Activated effector memory CD4-positive, alpha-beta T cell treated with Interleukin-2 at 50 U/mL for 16 hours (primary cell): ENCODE measurements around the gene AGPAT4.
"Not testable (repeated sequence)": the region's sequence is repeated elsewhere in the genome, so short reads cannot be mapped to it uniquely, and the experiment has no call there.

ENCODE experiments used
- DNase-seq: peaks from one replicate; pipeline ENCODE4 v3.0.0-alpha.2; 2020

The AGPAT4 gene

GRCh38 chr6:161198783-161199460, 74.9 kb downstream of the AGPAT4 start:
- DNase-seq = no peak

DNA sequence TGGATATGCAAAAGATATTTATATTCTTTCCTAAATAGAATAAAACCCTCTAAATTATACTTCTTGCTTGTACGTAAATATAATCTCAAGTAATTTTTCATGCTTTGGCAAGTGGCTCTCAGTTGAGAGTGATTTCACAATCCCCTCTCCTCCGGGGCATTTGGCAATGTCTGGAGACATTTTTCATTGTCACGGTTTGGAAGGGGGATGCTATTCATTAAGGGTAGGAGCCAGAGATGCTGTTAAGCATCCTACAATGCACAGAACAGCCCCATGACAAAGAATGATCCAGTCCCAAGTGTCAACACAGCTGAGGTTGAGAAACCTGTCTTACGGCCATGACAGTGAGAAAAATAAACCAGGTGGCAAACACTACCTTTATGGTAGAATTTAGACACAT, 75.7 kb downstream of the AGPAT4 start:
- no peak for DNase-seq

- DNase-seq = no peak
Measured at GRCh38 chr6:161195386-161195785, 78.5 kb downstream of the AGPAT4 start.

DNA sequence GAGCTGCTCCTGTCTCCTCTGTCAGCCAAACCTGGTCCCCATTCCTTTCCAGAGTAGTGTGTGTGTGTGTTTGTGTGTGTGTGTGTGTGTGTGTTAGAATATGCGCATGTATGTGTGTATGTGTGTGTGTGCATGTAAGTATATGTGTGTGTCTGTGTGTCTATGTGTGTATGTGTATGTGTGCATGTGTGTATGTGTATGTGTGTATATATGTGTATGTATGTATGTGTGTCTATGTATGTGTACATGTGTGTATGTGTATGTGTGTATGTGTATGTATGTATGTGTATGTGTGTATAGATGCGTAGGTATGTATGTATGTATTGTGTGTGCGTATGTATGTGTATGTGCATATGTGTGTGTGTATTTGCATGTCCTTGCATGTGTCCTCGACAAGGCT, 79.5 kb downstream of the AGPAT4 start:
- DNase-seq = no peak

DNA sequence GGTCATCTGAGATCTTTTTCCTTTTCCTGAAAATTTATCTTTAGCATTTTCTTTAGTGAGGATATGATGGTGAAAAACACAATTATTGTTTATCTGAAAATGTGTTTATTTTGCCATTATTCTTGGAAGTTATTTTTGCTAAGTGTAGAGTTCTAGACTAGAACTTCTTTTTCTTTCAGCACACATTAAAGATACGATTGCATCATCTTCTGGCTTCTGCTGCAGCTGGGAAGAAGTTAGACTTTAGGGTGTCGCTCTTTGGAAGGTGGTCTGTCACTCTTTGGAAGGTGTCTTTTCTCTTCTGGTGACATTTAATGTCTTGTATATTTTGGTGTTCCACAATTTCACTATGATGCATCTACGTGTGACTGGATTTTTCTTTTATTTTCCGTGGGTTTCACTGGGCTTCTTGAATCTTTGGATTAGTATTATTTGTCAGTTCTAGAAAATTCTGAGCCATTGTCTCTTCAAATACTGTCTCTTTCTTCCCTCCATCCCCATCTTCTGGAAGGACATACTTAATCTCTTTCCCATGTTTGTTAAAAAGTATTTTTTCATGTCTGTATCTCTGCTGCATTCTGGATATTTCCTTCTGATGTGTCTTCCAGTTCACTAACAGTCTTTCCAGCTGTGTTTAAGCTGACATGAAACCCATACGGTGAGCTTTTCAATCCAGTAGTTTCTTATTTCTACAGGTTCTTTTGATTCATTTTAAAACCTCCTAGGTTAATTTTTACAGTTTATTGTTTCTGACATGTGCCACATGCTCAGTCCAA, 81.0 kb downstream of the AGPAT4 start:
- DNase-seq = no peak

DNA sequence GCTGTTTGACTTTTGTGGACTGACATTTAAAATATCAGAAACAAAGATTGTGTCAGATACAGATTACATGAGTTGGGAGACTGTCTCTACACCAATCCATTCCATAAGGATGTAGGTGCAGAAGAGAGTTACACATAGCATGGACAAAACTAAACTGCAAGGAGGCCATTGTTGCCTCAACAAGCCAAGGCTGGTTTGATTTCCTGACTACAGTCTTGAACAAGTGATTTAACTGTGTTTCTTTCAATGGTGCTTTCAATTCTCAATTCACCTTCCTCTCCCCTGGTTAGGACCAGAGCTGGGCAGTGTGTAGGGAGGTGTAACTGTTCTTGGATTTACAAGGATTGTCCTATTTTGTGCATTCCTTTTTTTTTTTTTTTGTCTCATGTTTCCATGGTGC, 82.2 kb downstream of the AGPAT4 start:
- DNase-seq = no peak

GRCh38 chr6:161191007-161191406, 82.9 kb downstream of the AGPAT4 start:
- DNase-seq = no peak

DNA sequence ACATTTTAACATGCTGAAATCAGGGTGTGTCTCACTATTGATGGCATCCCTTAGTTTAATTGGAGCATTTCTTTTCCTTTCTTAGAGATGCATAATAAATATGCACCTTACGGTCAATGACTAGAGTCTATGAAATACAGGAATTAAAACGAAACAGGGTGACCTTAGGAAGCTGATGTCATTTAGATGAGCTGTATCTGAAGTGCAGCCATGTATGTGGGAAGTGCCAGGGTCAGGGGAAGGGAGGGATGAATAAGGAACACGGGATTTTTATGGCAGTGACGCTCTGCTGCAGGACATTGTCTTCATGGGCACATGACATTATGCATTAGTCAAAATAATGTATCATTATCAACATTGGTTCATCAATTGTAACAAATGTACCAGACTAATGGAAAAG, 84.0 kb downstream of the AGPAT4 start:
- DNase-seq = no peak

DNA sequence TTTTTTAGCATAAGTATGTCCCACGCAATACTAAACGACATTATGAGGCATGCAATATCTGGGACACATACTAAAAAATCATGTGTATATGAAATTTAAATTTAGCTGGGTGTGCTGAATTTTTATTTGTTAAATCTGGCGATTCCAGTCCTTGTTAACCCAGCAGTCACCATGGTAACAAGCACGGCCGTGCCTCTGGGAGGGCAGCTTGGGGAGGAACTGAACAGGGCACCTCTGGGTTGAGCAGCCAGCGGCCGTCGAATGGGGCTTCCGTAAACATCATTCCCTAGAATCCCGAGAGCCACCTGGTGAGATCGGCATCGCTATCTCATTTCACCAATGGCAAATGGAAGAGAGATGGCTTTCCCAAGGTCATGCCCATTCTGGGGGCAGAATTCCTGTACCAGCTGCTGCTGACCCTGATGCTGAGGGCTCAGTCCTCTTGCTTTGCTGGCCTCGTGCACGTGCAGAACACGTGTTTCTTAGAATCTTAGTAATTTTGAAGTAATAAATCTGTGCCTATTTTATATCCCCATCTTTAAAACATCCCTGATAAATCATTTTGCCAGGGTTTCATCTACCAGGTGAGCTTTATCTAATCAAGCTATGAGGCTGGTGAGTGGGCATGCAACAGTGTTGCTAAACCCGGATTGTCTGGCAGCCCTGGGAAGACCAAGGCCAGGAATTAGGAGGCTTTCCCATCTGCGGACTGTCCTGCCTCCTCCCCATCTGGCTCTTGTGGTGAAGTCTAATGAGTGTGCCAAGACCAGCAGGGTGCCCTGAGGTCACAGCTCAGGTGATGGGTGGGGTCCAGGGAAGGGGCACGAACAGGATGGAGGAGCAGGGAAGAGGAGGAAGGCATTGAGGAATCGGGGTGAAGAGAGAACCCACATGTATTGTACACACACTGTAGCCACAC, 85.1 kb downstream of the AGPAT4 start:
- DNase-seq = no peak

GRCh38 chr6:161186173-161186769, 87.6 kb downstream of the AGPAT4 start:
- DNase-seq = no peak

GRCh38 chr6:161181121-161181520, 92.7 kb downstream of the AGPAT4 start:
- DNase-seq = no peak

GRCh38 chr6:161178155-161178554, 95.7 kb downstream of the AGPAT4 start:
- DNase-seq = not testable (repeated sequence)

GRCh38 chr6:161176428-161176827, 97.4 kb downstream of the AGPAT4 start:
- not testable (repeated sequence) for DNase-seq

DNA sequence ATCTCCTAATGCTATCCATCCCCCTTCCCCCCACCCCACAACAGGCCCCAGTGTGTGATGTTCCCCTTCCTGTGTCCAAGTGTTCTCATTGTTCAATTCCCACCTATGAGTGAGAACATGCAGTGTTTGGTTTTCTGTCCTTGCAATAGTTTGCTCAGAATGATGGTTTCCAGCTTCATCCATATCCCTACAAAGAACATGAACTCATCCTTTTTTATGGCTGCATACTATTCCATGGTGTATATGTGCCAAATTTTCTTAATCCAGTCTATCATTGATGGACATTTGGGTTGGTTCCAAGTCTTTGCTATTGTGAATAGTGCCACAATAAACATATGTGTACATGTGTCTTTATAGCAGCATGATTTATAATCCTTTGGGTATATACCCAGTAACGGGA, 101.1 kb downstream of the AGPAT4 start:
- DNase-seq = not testable (repeated sequence)

GRCh38 chr6:161171207-161171606, 102.7 kb downstream of the AGPAT4 start:
- DNase-seq = no peak

- no peak for DNase-seq
Measured at GRCh38 chr6:161169696-161170095, 104.2 kb downstream of the AGPAT4 start.

- no peak for DNase-seq
Measured at GRCh38 chr6:161169035-161169434, 104.8 kb downstream of the AGPAT4 start.

GRCh38 chr6:161168281-161168891, 105.5 kb downstream of the AGPAT4 start:
- no peak for DNase-seq

- no peak for DNase-seq
Measured at GRCh38 chr6:161166677-161167076, 107.2 kb downstream of the AGPAT4 start.

GRCh38 chr6:161166176-161166575, 107.7 kb downstream of the AGPAT4 start:
- no peak for DNase-seq

- DNase-seq = no peak
Measured at GRCh38 chr6:161164182-161164625, 109.7 kb downstream of the AGPAT4 start.

- DNase-seq = no peak
Measured at GRCh38 chr6:161163466-161164181, 110.2 kb downstream of the AGPAT4 start.
